HCT116 (cell line): ENCODE results near the gene HIF1A. TPM values are rescaled to one million over a fixed set of nuclear protein-coding genes. Genes with fewer than 3 reads are reported as not detected.

ENCODE experiments used
- ATAC-seq: fragments of 200-7000 bp; cut with Tn5 transposase; 2 replicates; pipeline ENCODE4 v1.9.1; 2020; ENCODE audit warnings: mild to moderate bottlenecking, moderate library complexity
- BruUV-seq: library from RNA; stranded (reverse); fragments of 400-500 nt; replicated peaks from 2 replicates; lab custom pipeline; 2021; lab: Mats Ljungman, UMichigan
- CTCF ChIA-PET: fragments of 300-600 bp; sonication (Branson Sonifier 250); formaldehyde crosslinking; loops from one replicate; lab custom pipeline; 2021; ENCODE audit warnings: antibody characterized with exemption; lab: Charles Lee
- POLR2A ChIA-PET: fragments of 300-600, 350-600 bp; sonication (Branson Sonifier 250); formaldehyde crosslinking; loops from one replicate; lab custom pipeline; 2021; ENCODE audit warnings: antibody characterized with exemption; lab: Charles Lee
- RAD21 ChIA-PET, 2 experiments: fragments of 300-600 bp; sonication (Branson Sonifier 250); formaldehyde crosslinking; loops; one replicate each; lab custom pipeline; 2023; ENCODE audit warnings: low total read pairs in 2 of 2; ENCODE audit not compliant: uncharacterized antibody in 2 of 2, unreplicated experiment in 2 of 2, low non-redundant PET in 1 of 2; lab: Charles Lee
- DNase-seq: peaks from one replicate; pipeline ENCODE4 v3.0.0-alpha.2; 2010; ENCODE audit warnings: low read depth, low spot score
- H2AFZ ChIP-seq: fragments of 200-600 bp; shearing (Covaris generic), sonication (generic); 2 replicates; pipeline ENCODE4 v1.6.1; 2017; ENCODE audit warnings: low read depth, mixed run types, mixed read lengths, antibody characterized with exemption, low read length; ENCODE audit not compliant: poor library complexity, severe bottlenecking
- H3K27ac ChIP-seq: 2 replicates; pipeline ENCODE4 v1.5.1; 2012; ENCODE audit warnings: low read depth, low read length
- H3K27me3 ChIP-seq: fragments of 200-600 bp; sonication (generic); 2 replicates; pipeline ENCODE4 v1.6.1; 2016; ENCODE audit warnings: mixed run types, low read length, mixed read lengths; ENCODE audit not compliant: insufficient read depth
- H3K36me3 ChIP-seq, 2 experiments: fragments of 200-500 bp in 1 of 2; fragments of 200-600 bp in 1 of 2; sonication (Bioruptor generic) in 1 of 2; sonication (generic) in 1 of 2; 2 replicates each; pipeline versions ENCODE4 v1.5.1 to v1.6.1; 2014 to 2016; ENCODE audit warnings: low read length in 2 of 2, inconsistent platforms in 1 of 2, mixed read lengths in 1 of 2, mixed run types in 1 of 2; ENCODE audit not compliant: insufficient read depth in 2 of 2, control insufficient read depth in 1 of 2
- H3K4me1 ChIP-seq, 2 experiments: fragments of 200-600 bp in 1 of 2; sonication (generic) in 1 of 2; 2 replicates each; pipeline versions ENCODE4 v1.5.1 to v1.6.1; 2012 to 2017; ENCODE audit warnings: low read length in 2 of 2, inconsistent platforms in 1 of 2, mild to moderate bottlenecking in 1 of 2, mixed read lengths in 1 of 2, mixed run types in 1 of 2, moderate library complexity in 1 of 2; ENCODE audit not compliant: insufficient read depth in 2 of 2, control insufficient read depth in 1 of 2
- H3K4me2 ChIP-seq: fragments of 200-600 bp; sonication (generic); 2 replicates; pipeline ENCODE4 v1.6.1; 2017; ENCODE audit warnings: mixed run types, low read length, mixed read lengths
- H3K4me3 ChIP-seq, 2 experiments: fragments of 200-600 bp in 1 of 2; sonication (generic) in 1 of 2; replicated peaks in 1 of 2; 2 replicates each; pipeline ENCODE4 v1.5.1; 2011 to 2016; ENCODE audit warnings: low read length in 2 of 2, control low read depth in 1 of 2, low read depth in 1 of 2, mild to moderate bottlenecking in 1 of 2, mixed read lengths in 1 of 2, mixed run types in 1 of 2
- H3K79me2 ChIP-seq: fragments of 200-600 bp; sonication (generic); 2 replicates; pipeline ENCODE4 v1.6.1; 2017; ENCODE audit warnings: mild to moderate bottlenecking, mixed run types, low read length, moderate library complexity, mixed read lengths; ENCODE audit not compliant: insufficient read depth
- H3K9ac ChIP-seq: fragments of 200-600 bp; sonication (generic); 2 replicates; pipeline ENCODE4 v1.6.1; 2016; ENCODE audit warnings: low read length, mixed read lengths
- H3K9me2 ChIP-seq: fragments of 200-600 bp; sonication (generic), shearing (Covaris generic); 2 replicates; pipeline ENCODE4 v1.6.1; 2017; ENCODE audit warnings: mixed run types, mild to moderate bottlenecking, moderate library complexity; ENCODE audit not compliant: insufficient read depth
- H3K9me3 ChIP-seq, 2 experiments: fragments of 200-500 bp in 1 of 2; fragments of 200-600 bp in 1 of 2; sonication (Bioruptor generic) in 1 of 2; sonication (generic) in 1 of 2; 2 replicates each; pipeline ENCODE4 v1.6.1; 2014 to 2017; ENCODE audit warnings: low read length in 2 of 2, mixed read lengths in 2 of 2, inconsistent platforms in 1 of 2, low read depth in 1 of 2, mild to moderate bottlenecking in 1 of 2, mixed run types in 1 of 2, moderate library complexity in 1 of 2; ENCODE audit not compliant: control insufficient read depth in 1 of 2, insufficient read depth in 1 of 2
- H4K20me1 ChIP-seq: fragments of 200-600 bp; sonication (generic), shearing (Covaris generic); 2 replicates; pipeline ENCODE4 v1.6.1; 2017; ENCODE audit warnings: mixed run types, mild to moderate bottlenecking, moderate library complexity; ENCODE audit not compliant: insufficient read depth
- EGR1 ChIP-seq: IDR thresholded peaks from 2 replicates; pipeline ENCODE4 v1.6.1; 2012; ENCODE audit warnings: low read depth
- FOSL1 ChIP-seq: IDR thresholded peaks from 2 replicates; pipeline ENCODE4 v1.6.1; 2012; ENCODE audit warnings: low read depth
- TCF7L2 ChIP-seq: IDR thresholded peaks from 2 replicates; pipeline ENCODE4 v1.7.0; 2011; ENCODE audit warnings: borderline replicate concordance, inconsistent platforms; ENCODE audit not compliant: insufficient read depth, insufficient read length; ENCODE audit errors: extremely low read depth
- intact Hi-C: fragments of 100-400 bp; cut with micrococcal nuclease; formaldehyde crosslinking; loops from 2 replicates; pipeline ENCODE4 v1.10.0; 2022
- total RNA-seq: library from RNA; stranded (reverse); gene quantifications from one replicate; pipeline ENCODE4 v1.2.1, GENCODE V29; 2021; ENCODE audit not compliant: unreplicated experiment
- TF ChIP-seq, protein P1 (sequence below): IDR thresholded peaks from 2 replicates; pipeline ENCODE4 v1.6.1; 2011; ENCODE audit warnings: mild to moderate bottlenecking, low read length, moderate library complexity; ENCODE audit not compliant: insufficient replicate concordance; ENCODE audit errors: extremely low read depth

Gene HIF1A
- total RNA-seq, 1 experiment from 2014 or later, result 113 TPM

DNA sequence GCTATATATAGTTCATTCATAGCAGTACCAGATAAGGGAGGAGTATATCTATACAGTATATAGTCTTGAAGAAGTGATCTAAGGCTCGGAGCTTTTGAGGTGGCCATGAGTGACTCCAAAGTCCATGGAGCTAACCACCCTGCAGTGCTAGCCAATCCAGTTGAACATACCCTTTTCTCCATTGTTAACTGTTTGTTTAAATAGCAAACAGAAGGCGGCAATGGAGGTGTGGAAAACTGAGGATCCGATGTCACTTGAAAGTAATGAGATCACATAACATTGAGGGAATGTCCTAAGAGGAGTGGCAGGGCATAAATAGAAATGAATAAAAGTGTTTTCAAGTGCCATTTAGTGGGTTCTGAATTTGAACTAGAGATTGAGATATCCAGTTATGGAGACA, 54.6 kb downstream of the HIF1A start:
- DNase-seq (no peak), ATAC-seq (no peak)
- Histone ChIP-seq H4K20me1 (no peaks in the 10 kb centered on the region), H3K9ac (peak overlapping the region; percentile 56; the same call in 1 of the 2 replicates), H3K4me2 (peak overlapping the region; percentile 84), H3K9me3 (no peaks in the 10 kb centered on the region), H3K79me2 (peaks cover 30% of the 10 kb centered on the region; the same call in 1 of the 2 replicates), H2AFZ (no peak overlapping the region), H3K4me1 (peaks cover 8 to 30% of the 10 kb centered on the region in 2 experiments; a peak in 3 of 4 replicates), H3K27me3 (no peaks in the 10 kb centered on the region), H3K27ac (no peak overlapping the region), H3K4me3 (peak overlapping the region; percentile 62; a peak in 3 of 4 replicates), H3K9me2 (no peaks in the 10 kb centered on the region), H3K36me3 (peaks cover 18 to 19% of the 10 kb centered on the region in 2 experiments)
- ChIA-PET RAD21 (no interaction called here), CTCF (interaction anchor here (1.1 to 3.0 kb wide), 2 partner anchors 88 to 480 kb away, joined by 3 to 11 read pairs; no protein-coding TSS in a partner anchor), POLR2A (interaction anchor here (1.1 to 2.7 kb wide), 3 partner anchors 9 to 25 kb away, joined by 3 to 12 read pairs (median 4); partner anchors contain the start of gene SNAPC1)
- intact Hi-C loops, result loop anchor here (5.0 kb wide), 1 partner anchor 87 kb away; no protein-coding TSS in a partner anchor
- TF ChIP-seq, protein P1, sequence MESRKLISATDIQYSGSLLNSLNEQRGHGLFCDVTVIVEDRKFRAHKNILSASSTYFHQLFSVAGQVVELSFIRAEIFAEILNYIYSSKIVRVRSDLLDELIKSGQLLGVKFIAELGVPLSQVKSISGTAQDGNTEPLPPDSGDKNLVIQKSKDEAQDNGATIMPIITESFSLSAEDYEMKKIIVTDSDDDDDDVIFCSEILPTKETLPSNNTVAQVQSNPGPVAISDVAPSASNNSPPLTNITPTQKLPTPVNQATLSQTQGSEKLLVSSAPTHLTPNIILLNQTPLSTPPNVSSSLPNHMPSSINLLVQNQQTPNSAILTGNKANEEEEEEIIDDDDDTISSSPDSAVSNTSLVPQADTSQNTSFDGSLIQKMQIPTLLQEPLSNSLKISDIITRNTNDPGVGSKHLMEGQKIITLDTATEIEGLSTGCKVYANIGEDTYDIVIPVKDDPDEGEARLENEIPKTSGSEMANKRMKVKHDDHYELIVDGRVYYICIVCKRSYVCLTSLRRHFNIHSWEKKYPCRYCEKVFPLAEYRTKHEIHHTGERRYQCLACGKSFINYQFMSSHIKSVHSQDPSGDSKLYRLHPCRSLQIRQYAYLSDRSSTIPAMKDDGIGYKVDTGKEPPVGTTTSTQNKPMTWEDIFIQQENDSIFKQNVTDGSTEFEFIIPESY, result no peak
- TF ChIP-seq TCF7L2 (no peak), FOSL1 (no peak), EGR1 (no peak)
- BruUV-seq, result no TSS peak
